Activated CD4-positive, alpha-beta T cell treated with anti-CD3 and anti-CD28 coated beads, Interleukin-10, Interleukin-2, amounts not matched to agents 100 ng/mL and 50 ng/mL, durations not matched to agents 16 hours and 8 hours (primary cell): ENCODE data around the gene CPLX4.
"Not testable (repeated sequence)": the region's sequence is repeated elsewhere in the genome, so short reads cannot be mapped to it uniquely, and the experiment has no call there.

Experiments used
- DNase-seq: peaks from one replicate; pipeline ENCODE4 v3.0.0-alpha.2; 2020

Gene CPLX4

GRCh38 chr18:59268721-59269562 is 49.5 kb downstream of the CPLX4 start:
- peak; percentile 71 for DNase-seq

GRCh38 chr18:59268127-59268720 is 50.2 kb downstream of the CPLX4 start:
- no peak for DNase-seq

- DNase-seq: peak; percentile 13
These were observed 50.8 kb downstream of the CPLX4 start for GRCh38 chr18:59267503-59268126.

GRCh38 chr18:59266886-59267502 is 51.5 kb downstream of the CPLX4 start:
- no peak for DNase-seq

GRCh38 chr18:59266459-59266858 is 52.0 kb downstream of the CPLX4 start:
- no peak for DNase-seq

- no peak for DNase-seq
These were observed 52.5 kb downstream of the CPLX4 start for GRCh38 chr18:59265974-59266369.

GRCh38 chr18:59265246-59265973 is 53.0 kb downstream of the CPLX4 start:
- peak; percentile 58 for DNase-seq

- no peak for DNase-seq
These were observed 53.7 kb downstream of the CPLX4 start for GRCh38 chr18:59264651-59265245.

GRCh38 chr18:59264121-59264571 is 54.3 kb downstream of the CPLX4 start:
- no peak for DNase-seq

- no peak for DNase-seq
These were observed 54.8 kb downstream of the CPLX4 start for GRCh38 chr18:59263661-59264060.

GRCh38 chr18:59262243-59262642 is 56.2 kb downstream of the CPLX4 start:
- DNase-seq: not testable (repeated sequence)

- not testable (repeated sequence) for DNase-seq
These were observed 56.6 kb downstream of the CPLX4 start for GRCh38 chr18:59261842-59262241.

- DNase-seq: not testable (repeated sequence)
These were observed 63.0 kb downstream of the CPLX4 start for GRCh38 chr18:59255491-59255890.

GRCh38 chr18:59249199-59249774 is 69.2 kb downstream of the CPLX4 start:
- DNase-seq: peak; percentile 49

- DNase-seq: no peak
These were observed 71.7 kb downstream of the CPLX4 start for GRCh38 chr18:59246796-59247195.
